ENCODE results near the gene METTL21C. TPM values are rescaled to one million over a fixed set of nuclear protein-coding genes. Genes with fewer than 3 reads are reported as not detected.

Gene METTL21C
- not detected for total RNA-seq

DNA sequence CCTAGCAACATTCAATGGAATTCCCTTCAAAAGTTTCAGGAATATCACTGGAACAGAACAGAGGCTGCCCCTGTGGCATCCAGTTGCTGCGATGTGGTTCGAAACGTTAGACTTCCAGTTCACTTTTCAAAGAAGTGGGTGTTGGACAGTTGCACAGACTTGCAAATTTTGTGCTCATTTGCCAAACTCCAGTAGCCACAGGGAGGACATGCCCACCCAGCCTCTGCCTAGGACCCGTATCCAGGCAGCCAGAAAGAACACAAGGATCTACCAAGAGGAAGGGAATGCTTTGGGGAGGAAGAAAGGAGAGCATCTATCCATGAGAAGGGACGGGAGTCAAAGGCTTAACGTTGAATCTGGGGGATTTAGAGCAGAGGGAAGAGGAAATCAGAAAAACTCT is at the start of gene METTL21C:
Gene METTL21C (minus strand): TSS at position 108 of the 400 bp plus-strand sequence. CDS start 546 bp downstream, outside the sequence.
- no peak for DNase-seq (ENCODE audit: low spot score)
- Mint-ChIP-seq H3K4me3 (no peak within 1 kb of the TSS), H3K27ac (no peak within 1 kb of the TSS), H3K9me3 (peaks cover 4% of the 10 kb centered on the region), H3K27me3 (peaks cover 32 to 36% of the 10 kb centered on the region in 2 donors), H3K36me3 (peaks cover 8% of the 10 kb centered on the region), H3K4me1 (ENCODE audit: low read depth in 2 of 2) (no peaks in the 10 kb centered on the region)
- ATAC-seq = no peak

DNA sequence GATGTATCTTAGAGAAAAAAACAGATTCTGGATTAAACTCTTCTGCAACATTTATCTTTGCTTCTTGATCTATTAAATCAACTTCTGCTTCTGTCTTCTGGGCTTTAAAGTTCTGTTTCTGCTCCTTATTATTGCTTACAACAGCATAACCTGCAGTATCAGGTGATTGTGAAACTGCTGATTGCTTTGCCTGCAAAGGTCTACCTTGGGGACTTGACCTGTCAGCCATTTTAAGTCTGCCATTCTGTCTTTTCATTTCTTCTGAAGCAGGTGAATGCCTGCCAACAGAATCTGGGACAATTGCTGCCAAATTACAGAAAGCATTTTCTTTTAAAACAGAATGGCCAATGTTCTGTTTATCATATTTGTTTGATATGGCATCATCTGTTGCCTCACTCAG is 47.7 kb upstream of the METTL21C start:
- Mint-ChIP-seq H3K36me3 (peaks cover 31% of the 10 kb centered on the region), H3K27ac (no peak overlapping the region), H3K4me3 (no peak overlapping the region), H3K27me3 (peaks cover 42 to 63% of the 10 kb centered on the region in 2 donors), H3K4me1 (ENCODE audit: low read depth in 2 of 2) (no peaks in the 10 kb centered on the region), H3K9me3 (peaks cover 7% of the 10 kb centered on the region)
- no peak for ATAC-seq
- DNase-seq (ENCODE audit: low spot score) = no peak

DNA sequence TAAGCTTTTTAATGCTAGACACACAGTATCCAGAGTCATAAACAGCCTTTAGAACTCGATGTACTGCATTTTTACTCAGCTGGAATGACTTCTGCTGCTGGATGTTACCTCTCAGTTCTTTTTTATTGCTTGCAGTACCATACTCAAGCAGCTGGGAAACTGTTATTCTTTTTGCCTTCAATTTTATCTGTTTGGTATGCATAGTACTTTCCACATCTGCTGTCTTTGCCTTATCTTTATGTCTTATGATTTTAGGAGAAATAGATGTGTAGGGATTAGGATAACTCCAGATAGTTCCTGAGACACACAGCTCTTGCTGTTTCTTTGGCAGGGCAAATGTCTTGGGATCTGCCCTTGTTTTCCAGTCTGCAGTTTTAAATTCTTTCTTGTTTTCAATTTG is 47.3 kb upstream of the METTL21C start:
- H3K27me3 Mint-ChIP-seq = peaks cover 41 to 59% of the 10 kb centered on the region in 2 donors
- no peak overlapping the region for H3K27ac Mint-ChIP-seq
- no peak overlapping the region for H3K4me3 Mint-ChIP-seq
- peaks cover 30% of the 10 kb centered on the region for H3K36me3 Mint-ChIP-seq
- DNase-seq (ENCODE audit: low spot score) (no peak), ATAC-seq (no peak)
- no peaks in the 10 kb centered on the region for H3K4me1 Mint-ChIP-seq (ENCODE audit: low read depth in 2 of 2)
- H3K9me3 Mint-ChIP-seq = peaks cover 7% of the 10 kb centered on the region

DNA sequence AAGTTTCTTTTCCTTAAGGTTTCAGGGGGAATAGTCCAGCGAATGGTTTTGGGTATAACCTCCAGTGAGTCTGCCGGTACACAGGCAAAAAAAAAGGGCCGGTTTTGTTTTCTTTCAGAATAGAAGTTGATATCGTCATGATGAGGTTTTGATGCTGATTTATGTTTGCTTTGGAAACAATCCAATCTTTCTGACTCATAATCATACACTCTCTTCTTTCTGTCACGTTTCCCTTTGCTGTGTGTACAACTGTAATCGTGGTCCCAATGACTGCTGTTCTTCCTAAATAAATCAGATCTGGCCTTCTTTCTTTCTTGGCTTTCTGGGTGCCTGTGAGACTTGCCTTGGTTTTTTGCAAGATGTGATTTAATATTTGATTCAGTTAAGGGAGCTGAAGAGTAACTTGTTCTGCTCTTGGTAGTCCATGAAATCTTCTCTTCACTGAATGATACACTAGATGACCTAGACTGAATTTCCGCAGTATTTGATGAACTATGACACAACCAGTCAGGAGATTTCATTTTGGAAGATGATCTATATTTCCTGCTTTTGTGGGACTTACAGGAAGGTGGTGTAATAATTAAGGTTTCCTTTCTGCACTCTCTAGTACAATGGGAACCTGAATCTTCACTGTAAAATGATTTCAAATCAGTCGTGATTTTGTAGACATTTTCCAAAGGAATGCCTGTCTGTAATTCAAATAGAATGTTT is 34.9 kb upstream of the METTL21C start:
- no peak for ATAC-seq

DNA sequence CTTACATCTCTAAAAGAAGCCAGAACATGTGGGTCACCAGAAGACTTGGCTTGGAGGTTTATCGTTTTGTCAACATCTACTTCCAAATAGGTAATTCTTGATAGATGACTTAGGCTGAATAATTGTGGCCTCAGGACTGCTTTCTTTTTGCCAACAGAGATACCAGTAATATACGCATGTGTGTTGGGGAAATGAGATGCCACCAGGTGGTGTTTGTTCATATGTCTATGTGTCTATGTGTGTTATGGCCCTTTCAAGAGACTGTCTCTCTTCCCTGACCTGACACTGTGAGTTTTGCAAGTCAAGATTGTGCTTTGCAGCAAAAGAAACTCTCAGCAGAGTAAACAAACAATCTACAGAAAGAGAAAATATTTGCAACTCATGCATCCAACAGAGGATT is 31.6 kb upstream of the METTL21C start:
- ATAC-seq (no peak), DNase-seq (ENCODE audit: low spot score) (no peak)
- H3K4me1 Mint-ChIP-seq (ENCODE audit: low read depth in 2 of 2) = peaks cover 10% of the 10 kb centered on the region in 2 donors
- H3K27ac Mint-ChIP-seq = no peak overlapping the region
- H3K4me3 Mint-ChIP-seq = no peak overlapping the region
- peaks cover 16 to 36% of the 10 kb centered on the region in 2 donors for H3K27me3 Mint-ChIP-seq
- no peaks in the 10 kb centered on the region for H3K36me3 Mint-ChIP-seq
- no peaks in the 10 kb centered on the region for H3K9me3 Mint-ChIP-seq

More for the DNA sequence above, 34.9 kb upstream of the METTL21C start:
- Mint-ChIP-seq H3K27me3 (peaks cover 16 to 21% of the 10 kb centered on the region in 2 donors), H3K27ac (no peak overlapping the region), H3K9me3 (no peaks in the 10 kb centered on the region), H3K4me3 (no peak overlapping the region), H3K4me1 (ENCODE audit: low read depth in 2 of 2) (no peaks in the 10 kb centered on the region), H3K36me3 (no peaks in the 10 kb centered on the region)
- DNase-seq (ENCODE audit: low spot score) = no peak

DNA sequence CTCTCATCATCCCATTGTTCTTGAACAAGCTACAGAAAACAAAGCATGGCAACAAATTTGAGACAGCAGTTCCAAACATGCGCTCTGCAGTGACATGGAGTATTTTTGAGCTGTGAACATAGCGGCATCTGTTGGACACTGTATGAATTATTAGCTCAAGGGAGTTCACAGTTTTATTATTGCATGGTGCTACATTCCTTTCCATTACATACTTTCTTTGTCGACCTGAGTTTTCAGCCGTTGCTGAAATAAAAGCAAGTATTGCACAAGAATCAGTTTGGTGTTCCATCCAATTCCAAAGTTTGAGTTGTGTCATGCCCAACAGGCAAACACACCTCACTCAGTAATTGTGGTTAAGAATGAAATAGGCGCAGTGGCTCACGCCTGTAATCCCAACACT is 30.1 kb upstream of the METTL21C start:
- Mint-ChIP-seq H3K9me3 (no peaks in the 10 kb centered on the region), H3K36me3 (no peaks in the 10 kb centered on the region), H3K4me3 (no peak overlapping the region), H3K4me1 (ENCODE audit: low read depth in 2 of 2) (peaks cover 14 to 16% of the 10 kb centered on the region in 2 donors), H3K27me3 (peaks cover 7 to 26% of the 10 kb centered on the region in 2 donors), H3K27ac (no peak overlapping the region)
- ATAC-seq (no peak), DNase-seq (ENCODE audit: low spot score) (no peak)

DNA sequence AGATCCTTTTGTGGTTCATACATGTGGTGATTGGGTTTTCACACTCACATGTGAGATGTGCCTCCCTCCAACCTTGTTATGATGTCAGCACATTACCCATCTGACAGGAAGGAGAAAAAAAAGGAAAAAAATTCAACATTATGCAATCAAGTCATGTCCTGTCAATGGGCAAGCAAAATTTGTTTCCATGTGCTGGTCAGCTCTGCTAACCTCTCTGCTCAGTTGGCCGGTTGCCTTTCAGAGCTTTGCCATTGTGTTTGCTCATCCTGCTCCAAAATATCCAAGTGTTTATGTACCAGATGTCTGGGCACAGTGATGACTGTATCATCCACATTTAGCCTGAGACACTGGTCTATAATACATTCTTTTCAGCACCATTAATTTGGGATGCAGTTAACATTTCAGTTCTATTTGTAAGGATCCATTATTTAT is 27.0 kb upstream of the METTL21C start:
- no peak overlapping the region for H3K27ac Mint-ChIP-seq
- peaks cover 9 to 21% of the 10 kb centered on the region in 2 donors for H3K27me3 Mint-ChIP-seq
- DNase-seq (ENCODE audit: low spot score) (no peak), ATAC-seq (peak; percentile 77 to 80)
- peak overlapping the region; percentile 35 for H3K4me3 Mint-ChIP-seq
- no peaks in the 10 kb centered on the region for H3K9me3 Mint-ChIP-seq
- peaks cover 14 to 16% of the 10 kb centered on the region in 2 donors for H3K4me1 Mint-ChIP-seq (ENCODE audit: low read depth in 2 of 2)
- no peaks in the 10 kb centered on the region for H3K36me3 Mint-ChIP-seq

DNA sequence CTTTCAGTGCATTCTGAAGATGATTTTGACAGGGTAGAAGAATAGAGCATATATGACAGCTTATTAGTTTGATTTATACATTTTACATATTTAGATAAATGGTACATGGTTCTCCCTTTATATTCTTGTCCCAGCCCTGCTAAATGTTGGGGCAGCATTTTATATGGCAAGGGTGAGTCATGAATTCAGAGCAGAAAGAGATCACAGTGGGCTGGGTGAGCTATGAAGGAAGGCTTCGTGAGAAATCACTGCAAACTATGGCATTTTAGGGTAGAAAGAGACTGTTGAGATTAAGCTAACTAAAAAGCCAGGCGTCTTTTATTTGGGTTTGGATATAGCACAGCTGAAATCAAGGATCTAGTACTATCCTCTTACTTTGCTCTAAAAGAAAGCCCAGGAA is 23.9 kb upstream of the METTL21C start:
- no peaks in the 10 kb centered on the region for H3K9me3 Mint-ChIP-seq
- H3K4me3 Mint-ChIP-seq = no peak overlapping the region
- no peak for ATAC-seq
- H3K27ac Mint-ChIP-seq = no peak overlapping the region
- DNase-seq (ENCODE audit: low spot score) = no peak
- peaks cover 10 to 19% of the 10 kb centered on the region in 2 donors for H3K27me3 Mint-ChIP-seq
- no peaks in the 10 kb centered on the region for H3K36me3 Mint-ChIP-seq
- H3K4me1 Mint-ChIP-seq (ENCODE audit: low read depth in 2 of 2) = peaks cover 11 to 16% of the 10 kb centered on the region in 2 donors

DNA sequence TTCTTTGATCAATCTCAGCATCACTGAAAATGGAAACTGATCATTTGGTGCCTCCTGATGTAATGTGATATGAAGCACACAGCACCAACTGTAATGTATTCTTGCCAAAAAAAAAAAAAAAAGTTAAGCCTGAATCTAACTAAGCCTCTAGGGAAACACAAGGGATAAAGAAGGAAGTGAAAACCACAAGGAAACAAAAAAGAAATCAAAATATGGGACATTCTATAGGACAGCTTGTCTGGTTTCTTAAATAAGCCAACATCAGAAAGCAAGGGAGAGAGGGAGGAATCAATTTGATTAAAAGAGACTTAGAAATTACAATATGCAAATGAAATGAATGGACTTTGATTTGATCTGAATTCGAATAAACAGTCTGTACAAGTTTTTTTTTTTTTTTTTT is 20.6 kb upstream of the METTL21C start:
- ATAC-seq = no peak
- no peak for DNase-seq (ENCODE audit: low spot score)
- no peak overlapping the region for H3K27ac Mint-ChIP-seq
- no peaks in the 10 kb centered on the region for H3K4me1 Mint-ChIP-seq (ENCODE audit: low read depth in 2 of 2)
- no peak overlapping the region for H3K4me3 Mint-ChIP-seq
- H3K27me3 Mint-ChIP-seq = peaks cover 8 to 13% of the 10 kb centered on the region in 2 donors
- no peaks in the 10 kb centered on the region for H3K36me3 Mint-ChIP-seq
- no peaks in the 10 kb centered on the region for H3K9me3 Mint-ChIP-seq

DNA sequence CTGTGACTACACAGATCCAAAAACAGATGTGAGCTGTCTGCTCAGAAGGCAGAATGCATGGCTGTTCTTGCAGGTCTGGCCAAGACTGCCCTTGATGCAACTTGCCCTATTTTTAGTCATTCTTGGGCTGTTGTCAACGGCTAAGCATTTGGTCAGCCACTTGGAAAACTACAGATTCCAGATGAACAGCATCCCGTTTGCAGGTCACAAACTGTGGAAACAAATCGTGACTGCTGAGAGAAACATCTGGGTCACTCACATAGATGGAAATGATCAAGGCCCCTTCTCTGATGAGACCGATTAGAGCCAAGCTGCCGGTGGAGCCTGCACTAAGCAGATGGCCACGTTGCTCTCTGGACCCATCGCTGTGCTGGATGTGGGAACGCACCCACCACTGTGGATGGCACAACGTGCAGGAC is 15.4 kb upstream of the METTL21C start:
- Mint-ChIP-seq H3K4me3 (no peak overlapping the region), H3K27ac (no peak overlapping the region), H3K27me3 (peaks cover 15 to 17% of the 10 kb centered on the region in 2 donors), H3K36me3 (no peaks in the 10 kb centered on the region), H3K4me1 (ENCODE audit: low read depth in 2 of 2) (no peaks in the 10 kb centered on the region), H3K9me3 (no peaks in the 10 kb centered on the region)
- DNase-seq (ENCODE audit: low spot score) (no peak), ATAC-seq (no peak)

DNA sequence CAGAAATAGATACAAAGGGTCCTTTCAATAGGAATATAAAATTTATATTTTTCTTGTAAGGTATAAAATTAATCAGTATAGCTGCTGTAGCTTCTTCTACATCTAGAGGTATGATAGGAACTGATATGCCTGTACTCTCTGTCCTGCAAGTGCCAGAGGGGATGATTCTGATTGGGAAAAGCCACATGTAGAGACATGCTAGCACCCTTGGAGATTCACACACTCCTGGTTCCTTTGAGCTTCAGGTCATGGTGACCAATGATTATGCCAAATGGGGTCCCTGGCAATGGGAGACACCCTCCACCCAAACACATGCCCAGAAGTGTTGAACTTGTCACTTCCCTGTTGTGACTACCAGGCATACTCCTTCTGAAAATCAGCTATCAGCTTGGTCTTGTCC is 14.7 kb upstream of the METTL21C start:
- Mint-ChIP-seq H3K9me3 (no peaks in the 10 kb centered on the region), H3K27ac (no peak overlapping the region), H3K4me1 (ENCODE audit: low read depth in 2 of 2) (no peaks in the 10 kb centered on the region), H3K27me3 (peaks cover 16 to 20% of the 10 kb centered on the region in 2 donors), H3K36me3 (no peaks in the 10 kb centered on the region), H3K4me3 (no peak overlapping the region)
- DNase-seq (ENCODE audit: low spot score) = no peak
- no peak for ATAC-seq

DNA sequence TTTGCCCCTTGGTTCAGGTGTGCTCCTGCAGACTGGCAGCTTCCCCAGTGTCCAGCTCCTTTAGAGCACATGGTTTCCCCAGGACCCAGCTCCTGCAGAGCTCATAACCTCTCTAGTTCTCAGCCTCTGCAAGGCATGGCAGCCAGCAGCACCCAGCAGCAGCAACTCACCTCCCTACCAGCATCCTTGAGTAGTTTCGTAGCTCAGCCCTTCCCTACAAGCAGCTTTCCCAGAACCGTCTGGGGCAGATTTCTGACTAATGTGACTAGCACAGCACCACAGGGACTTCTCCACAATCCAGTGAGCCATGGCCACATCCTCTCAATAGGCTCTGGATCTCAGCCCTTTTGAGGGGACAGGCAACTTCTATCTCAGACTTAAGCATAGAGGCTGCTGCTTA is 14.1 kb upstream of the METTL21C start:
- Mint-ChIP-seq H3K27me3 (peaks cover 20% of the 10 kb centered on the region in 2 donors), H3K27ac (no peak overlapping the region), H3K9me3 (no peaks in the 10 kb centered on the region), H3K4me1 (ENCODE audit: low read depth in 2 of 2) (no peaks in the 10 kb centered on the region), H3K36me3 (no peaks in the 10 kb centered on the region), H3K4me3 (no peak overlapping the region)
- ATAC-seq (no peak), DNase-seq (ENCODE audit: low spot score) (no peak)

DNA sequence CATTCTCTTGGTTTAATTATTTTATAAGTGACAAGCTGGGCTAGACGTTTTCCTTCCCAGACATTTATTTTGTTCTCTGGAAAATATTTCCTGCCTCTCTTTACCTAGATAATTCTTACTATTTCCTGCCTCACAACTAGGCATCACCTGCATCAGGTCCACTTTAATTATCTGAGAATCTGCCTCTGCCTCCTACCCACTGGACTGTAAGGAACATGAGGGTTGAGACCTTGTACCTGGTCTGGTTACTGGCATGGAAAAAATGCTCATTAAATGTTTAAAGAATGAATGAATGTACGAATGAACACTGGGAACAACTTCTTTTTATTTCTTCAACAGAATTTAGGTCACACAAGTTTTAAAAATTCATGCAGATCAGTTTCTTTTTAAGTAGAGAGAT is 13.4 kb upstream of the METTL21C start:
- Mint-ChIP-seq H3K36me3 (no peaks in the 10 kb centered on the region), H3K27ac (no peak overlapping the region), H3K4me3 (no peak overlapping the region), H3K27me3 (peaks cover 17 to 20% of the 10 kb centered on the region in 2 donors), H3K4me1 (ENCODE audit: low read depth in 2 of 2) (no peaks in the 10 kb centered on the region), H3K9me3 (no peaks in the 10 kb centered on the region)
- DNase-seq (ENCODE audit: low spot score) (no peak), ATAC-seq (no peak)

DNA sequence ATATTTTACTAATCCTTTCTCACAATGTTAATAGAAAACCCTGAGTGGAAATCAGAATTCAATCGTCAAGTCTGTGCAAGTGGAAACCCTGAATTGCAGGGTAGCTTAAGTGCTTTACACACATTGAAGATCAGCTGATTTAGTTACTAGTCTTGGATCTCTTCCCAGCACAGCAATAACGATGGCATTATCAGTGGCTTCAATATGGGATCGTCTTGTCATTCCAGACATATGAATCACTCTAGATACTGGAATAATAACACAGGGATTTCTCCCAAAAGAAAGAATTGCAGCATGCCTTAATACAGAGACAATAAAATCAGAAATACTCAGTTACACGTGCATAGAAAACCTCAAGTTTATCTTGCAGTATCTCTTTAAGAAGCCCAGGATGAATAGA is 12.6 kb upstream of the METTL21C start:
- no peaks in the 10 kb centered on the region for H3K36me3 Mint-ChIP-seq

More for the DNA sequence above, 12.6 kb upstream of the METTL21C start:
- ATAC-seq (no peak), DNase-seq (ENCODE audit: low spot score) (no peak)
- Mint-ChIP-seq H3K4me1 (ENCODE audit: low read depth in 2 of 2) (no peaks in the 10 kb centered on the region), H3K4me3 (no peak overlapping the region), H3K27ac (no peak overlapping the region), H3K9me3 (no peaks in the 10 kb centered on the region), H3K27me3 (peaks cover 17 to 20% of the 10 kb centered on the region in 2 donors)
